PC-9 (cell line): ENCODE results near the gene PGF.

Experiments
- CTCF ChIP-seq: fragments of 200-600 bp; sonication (generic); conservative IDR thresholded peaks from 2 replicates; pipeline ENCODE4 v1.6.1; 2017; ENCODE audit warnings: mixed run types, antibody characterized with exemption, mild to moderate bottlenecking, moderate library complexity
- EZH2 ChIP-seq: fragments of 200-600 bp; sonication (generic); IDR thresholded peaks from 2 replicates; pipeline ENCODE4 v1.8.0; 2017; ENCODE audit warnings: antibody characterized with exemption, low read depth

- TF ChIP-seq CTCF (no peak), EZH2 (no peak)
These were observed 18.5 kb upstream of the PGF start for GRCh38 chr14:74973905-74974363.
